HEK293T (cell line): ENCODE data around the gene NRXN2.
"Not testable (repeated sequence)": the region's sequence is repeated elsewhere in the genome, so short reads cannot be mapped to it uniquely, and the experiment has no call there.

ENCODE experiments used
- CTCF ChIA-PET: fragments of 350-600 bp; formaldehyde crosslinking; extraction: SDS; loops from one replicate; lab custom pipeline; 2021; ENCODE audit warnings: antibody characterized with exemption, inconsistent platforms; lab: Yijun Ruan, JAX
- POLR2A ChIA-PET: fragments of 350-600 bp; formaldehyde crosslinking; extraction: SDS; loops from one replicate; lab custom pipeline; 2020; ENCODE audit warnings: antibody characterized with exemption, inconsistent platforms; lab: Yijun Ruan, JAX
- DNase-seq: peaks from one replicate; pipeline ENCODE4 v3.0.0; 2012; ENCODE audit warnings: mixed read lengths; ENCODE audit errors: extremely low spot score
- ARNT ChIP-seq: fragments of 450-650 bp; IDR thresholded peaks from 2 replicates; pipeline ENCODE4 v1.6.1; 2017; ENCODE audit warnings: mild to moderate bottlenecking
- BHLHE40 ChIP-seq: fragments of 450-650 bp; IDR thresholded peaks from 2 replicates; pipeline ENCODE4 v1.6.1; 2016; ENCODE audit warnings: mild to moderate bottlenecking, moderate library complexity, borderline replicate concordance
- CTBP1 ChIP-seq: fragments of 450-650 bp; IDR thresholded peaks from 2 replicates; pipeline ENCODE4 v1.6.1; 2016; ENCODE audit warnings: borderline replicate concordance
- ELF4 ChIP-seq: fragments of 450-650 bp; IDR thresholded peaks from 2 replicates; pipeline ENCODE4 v1.6.1; 2017; ENCODE audit warnings: antibody characterized with exemption
- FOXA1 ChIP-seq: fragments of 450-650 bp; IDR thresholded peaks from 2 replicates; pipeline ENCODE4 v1.6.1; 2016; ENCODE audit warnings: mild to moderate bottlenecking
- FOXK2 ChIP-seq: fragments of 450-650 bp; IDR thresholded peaks from 2 replicates; pipeline ENCODE4 v1.6.1; 2016; ENCODE audit warnings: mild to moderate bottlenecking
- FOXM1 ChIP-seq: fragments of 450-650 bp; IDR thresholded peaks from 2 replicates; pipeline ENCODE4 v1.6.1; 2017; ENCODE audit warnings: mild to moderate bottlenecking, borderline replicate concordance
- HDGF ChIP-seq: fragments of 450-650 bp; IDR thresholded peaks from 2 replicates; pipeline ENCODE4 v1.6.1; 2017; ENCODE audit warnings: antibody characterized with exemption, borderline replicate concordance
- L3MBTL2 ChIP-seq: fragments of 450-650 bp; conservative IDR thresholded peaks from 2 replicates; pipeline ENCODE4 v1.6.1; 2016; ENCODE audit warnings: mild to moderate bottlenecking
- LEF1 ChIP-seq: fragments of 450-650 bp; IDR thresholded peaks from 2 replicates; pipeline ENCODE4 v1.6.1; 2017; ENCODE audit warnings: mild to moderate bottlenecking, borderline replicate concordance
- NFRKB ChIP-seq: fragments of 450-650 bp; IDR thresholded peaks from 2 replicates; pipeline ENCODE4 v1.6.1; 2016; ENCODE audit warnings: mild to moderate bottlenecking, moderate library complexity
- PKNOX1 ChIP-seq: fragments of 450-650 bp; IDR thresholded peaks from 2 replicates; pipeline ENCODE4 v1.6.1; 2016
- SP1 ChIP-seq: fragments of 450-650 bp; IDR thresholded peaks from 2 replicates; pipeline ENCODE4 v1.6.1; 2017
- SUZ12 ChIP-seq: fragments of 450-650 bp; IDR thresholded peaks from 2 replicates; pipeline ENCODE4 v1.6.1; 2016; ENCODE audit warnings: mild to moderate bottlenecking
- TARDBP ChIP-seq: fragments of 450-650 bp; IDR thresholded peaks from 2 replicates; pipeline ENCODE4 v1.6.1; 2016
- ZNF384 ChIP-seq: fragments of 450-650 bp; IDR thresholded peaks from 2 replicates; pipeline ENCODE4 v1.6.1; 2016

NRXN2 gene

GRCh38 chr11:64562723-64563351, 160.2 kb downstream of the NRXN2 start:
- no peak for TF ChIP-seq PKNOX1
- no peak for TF ChIP-seq SUZ12
- no peak for TF ChIP-seq BHLHE40
- TF ChIP-seq TARDBP, result no peak
- no peak for TF ChIP-seq SP1
- TF ChIP-seq NFRKB, result no peak
- no peak for TF ChIP-seq FOXM1
- no peak for TF ChIP-seq ZNF384
- no peak for TF ChIP-seq LEF1
- TF ChIP-seq L3MBTL2, result no peak
- ChIA-PET CTCF (no interaction called here), POLR2A (no interaction called here)
- no peak for DNase-seq

- no peak for TF ChIP-seq LEF1
- TF ChIP-seq FOXM1, result no peak
- TF ChIP-seq NFRKB, result no peak
- no peak for TF ChIP-seq L3MBTL2
- no peak for TF ChIP-seq ELF4
- TF ChIP-seq BHLHE40, result no peak
- TF ChIP-seq TARDBP, result no peak
- TF ChIP-seq SUZ12, result no peak
- no peak for TF ChIP-seq HDGF
- TF ChIP-seq SP1, result no peak
- TF ChIP-seq FOXK2, result no peak
- TF ChIP-seq ARNT, result no peak
- TF ChIP-seq ZNF384, result no peak
- POLR2A ChIA-PET, result no interaction called here
- CTCF ChIA-PET, result no interaction called here
- DNase-seq, result no peak
Observed at GRCh38 chr11:64561984-64562722, 160.8 kb downstream of the NRXN2 start.

- DNase-seq, POLR2A ChIA-PET, CTCF ChIA-PET: not testable (repeated sequence)
Observed at GRCh38 chr11:64561429-64561828, 161.6 kb downstream of the NRXN2 start.

- POLR2A ChIA-PET, result no interaction called here
Observed at GRCh38 chr11:64560941-64561340, 162.1 kb downstream of the NRXN2 start.

GRCh38 chr11:64560139-64560771, 162.7 kb downstream of the NRXN2 start:
- no peak for TF ChIP-seq CTBP1
- no peak for TF ChIP-seq FOXM1
- no peak for TF ChIP-seq FOXA1
- TF ChIP-seq FOXK2, result no peak
- no peak for TF ChIP-seq TARDBP
- TF ChIP-seq SUZ12, result no peak
- TF ChIP-seq SP1, result no peak
- no peak for TF ChIP-seq ZNF384
- TF ChIP-seq BHLHE40, result no peak
- TF ChIP-seq ELF4, result no peak
- TF ChIP-seq LEF1, result no peak
- no peak for TF ChIP-seq NFRKB
- no peak for TF ChIP-seq HDGF
- no peak for TF ChIP-seq PKNOX1
- no peak for TF ChIP-seq L3MBTL2
- TF ChIP-seq ARNT, result no peak
- POLR2A ChIA-PET, result no interaction called here
- CTCF ChIA-PET, result interaction anchor here (0.6 kb wide), 1 partner anchor 723 kb away, joined by 3 read pairs; no protein-coding TSS in a partner anchor
- DNase-seq, result no peak

More at GRCh38 chr11:64560941-64561340, 162.1 kb downstream of the NRXN2 start:
- no peak for DNase-seq
- TF ChIP-seq PKNOX1, result no peak
- no peak for TF ChIP-seq FOXA1
- no peak for TF ChIP-seq LEF1
- TF ChIP-seq ZNF384, result no peak
- TF ChIP-seq L3MBTL2, result no peak
- TF ChIP-seq CTBP1, result no peak
- TF ChIP-seq FOXM1, result no peak
- no peak for TF ChIP-seq ARNT
- TF ChIP-seq SUZ12, result no peak
- no peak for TF ChIP-seq SP1
- TF ChIP-seq NFRKB, result no peak
- TF ChIP-seq TARDBP, result no peak
- CTCF ChIA-PET, result no interaction called here
